ENCODE measurements around the gene PTHLH. TPM values are rescaled to one million over a fixed set of nuclear protein-coding genes. Genes with fewer than 3 reads are reported as not detected.

PTHLH gene
- total RNA-seq, 4 donors from 2014 or later: not detected

- no peaks in the 10 kb centered on the region for H3K9me3 ChIP-seq
- peak in 2 of 3 donors; percentile 53 to 61 for DNase-seq
- H3K27me3 ChIP-seq: peaks cover 0 to 30% of the 10 kb centered on the region in 2 donors
- H3K36me3 ChIP-seq: no peaks in the 10 kb centered on the region
- peak overlapping the region; percentile 21 to 56 (median 48) for H3K4me3 ChIP-seq
- H3K4me1 ChIP-seq: peaks cover 0 to 26% (median 5%) of the 10 kb centered on the region in 4 donors
- no peak for TF ChIP-seq POLR2A (IDR thresholded peaks at IDR 0.05)
- TF ChIP-seq CTCF (IDR thresholded peaks at IDR 0.05): no peak
- H3K27ac ChIP-seq: peak overlapping the region in 2 of 4 donors; percentile 49 to 57
Observed at GRCh38 chr12:27969624-27970400, 2.7 kb downstream of the PTHLH start.

GRCh38 chr12:27968972-27969623, 3.4 kb downstream of the PTHLH start:
- TF ChIP-seq POLR2A (IDR thresholded peaks at IDR 0.05) (no peak), CTCF (IDR thresholded peaks at IDR 0.05) (no peak)
- DNase-seq: no peak
- Histone ChIP-seq H3K4me1 (peaks cover 0 to 20% (median 5%) of the 10 kb centered on the region in 4 donors), H3K36me3 (no peaks in the 10 kb centered on the region), H3K27ac (peak overlapping the region in 2 of 4 donors; percentile 27 to 57), H3K4me3 (peak overlapping the region; percentile 3 to 56 (median 48)), H3K9me3 (no peaks in the 10 kb centered on the region), H3K27me3 (peaks cover 0 to 24% of the 10 kb centered on the region in 2 donors)

GRCh38 chr12:27967551-27968054, 4.9 kb downstream of the PTHLH start:
- Histone ChIP-seq H3K27ac (no peak overlapping the region), H3K27me3 (peaks cover 0 to 23% of the 10 kb centered on the region in 2 donors)
- DNase-seq: no peak

GRCh38 chr12:27966870-27967269, 5.7 kb downstream of the PTHLH start:
- H3K4me1 ChIP-seq: peaks cover 0 to 20% (median 5%) of the 10 kb centered on the region in 4 donors
- no peak overlapping the region for H3K27ac ChIP-seq
- DNase-seq: no peak
- peaks cover 0 to 23% of the 10 kb centered on the region in 2 donors for H3K27me3 ChIP-seq
- H3K4me3 ChIP-seq: no peak overlapping the region
- no peaks in the 10 kb centered on the region for H3K9me3 ChIP-seq
- TF ChIP-seq CTCF (IDR thresholded peaks at IDR 0.05) (no peak), POLR2A (IDR thresholded peaks at IDR 0.05) (no peak)
- no peaks in the 10 kb centered on the region for H3K36me3 ChIP-seq

More at GRCh38 chr12:27967551-27968054, 4.9 kb downstream of the PTHLH start:
- H3K36me3 ChIP-seq: no peaks in the 10 kb centered on the region
- TF ChIP-seq POLR2A (IDR thresholded peaks at IDR 0.05): no peak
- no peak for TF ChIP-seq CTCF (IDR thresholded peaks at IDR 0.05)
- H3K4me3 ChIP-seq: no peak overlapping the region
- peaks cover 0 to 20% (median 5%) of the 10 kb centered on the region in 4 donors for H3K4me1 ChIP-seq
- no peaks in the 10 kb centered on the region for H3K9me3 ChIP-seq

- no peak for DNase-seq
- Histone ChIP-seq H3K36me3 (no peaks in the 10 kb centered on the region), H3K4me3 (no peak overlapping the region), H3K27ac (no peak overlapping the region), H3K4me1 (peaks cover 0 to 20% (median 5%) of the 10 kb centered on the region in 4 donors), H3K9me3 (no peaks in the 10 kb centered on the region), H3K27me3 (peaks cover 0 to 22% of the 10 kb centered on the region in 2 donors)
- TF ChIP-seq CTCF (IDR thresholded peaks at IDR 0.05): no peak
- no peak for TF ChIP-seq POLR2A (IDR thresholded peaks at IDR 0.05)
Observed at GRCh38 chr12:27965966-27966365, 6.6 kb downstream of the PTHLH start.
